HL-60/S4 (cell line): ENCODE measurements around the gene RPL28.

Source experiments
- in situ Hi-C: fragments of 300-500 bp; cut with MboI; formaldehyde crosslinking; loops from 2 replicates; pipeline ENCODE4 v1.14.3; 2022; ENCODE audit warnings: low sequenced_read_pairs

RPL28 gene

GRCh38 chr19:55385724-55386492 is at the start of gene RPL28:
Gene RPL28 (plus strand): TSS chr19:55385932. CDS start chr19:55386358, 426 bp downstream.
- in situ Hi-C loops = no loop called here

DNA sequence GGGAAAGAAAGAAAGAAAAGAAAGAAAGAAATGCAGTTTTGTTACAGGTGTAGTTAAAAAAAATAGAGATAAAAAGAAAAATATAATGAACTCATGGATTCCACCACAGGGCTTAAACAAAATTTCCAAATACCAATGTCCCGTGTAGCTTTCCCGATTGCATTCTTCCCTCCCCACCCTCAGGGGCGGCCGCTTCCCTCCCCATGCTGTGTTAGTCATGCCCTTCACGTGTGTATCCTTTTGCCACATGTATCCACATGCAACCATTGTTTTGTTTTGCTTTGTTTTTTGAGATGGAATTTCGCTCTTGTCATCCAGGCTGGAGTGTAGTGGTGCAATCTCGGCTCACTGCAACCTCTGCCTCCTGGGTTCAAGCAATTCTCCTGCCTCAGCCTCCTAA is 49.6 kb upstream of the RPL28 start:
- in situ Hi-C loops = no loop called here

- in situ Hi-C loops = no loop called here
Measured at GRCh38 chr19:55339105-55339888, 46.4 kb upstream of the RPL28 start, which contains the start of gene KMT5C. Gene KMT5C (plus strand): TSS chr19:55339876. CDS start chr19:55341937, 2,061 bp downstream.

DNA sequence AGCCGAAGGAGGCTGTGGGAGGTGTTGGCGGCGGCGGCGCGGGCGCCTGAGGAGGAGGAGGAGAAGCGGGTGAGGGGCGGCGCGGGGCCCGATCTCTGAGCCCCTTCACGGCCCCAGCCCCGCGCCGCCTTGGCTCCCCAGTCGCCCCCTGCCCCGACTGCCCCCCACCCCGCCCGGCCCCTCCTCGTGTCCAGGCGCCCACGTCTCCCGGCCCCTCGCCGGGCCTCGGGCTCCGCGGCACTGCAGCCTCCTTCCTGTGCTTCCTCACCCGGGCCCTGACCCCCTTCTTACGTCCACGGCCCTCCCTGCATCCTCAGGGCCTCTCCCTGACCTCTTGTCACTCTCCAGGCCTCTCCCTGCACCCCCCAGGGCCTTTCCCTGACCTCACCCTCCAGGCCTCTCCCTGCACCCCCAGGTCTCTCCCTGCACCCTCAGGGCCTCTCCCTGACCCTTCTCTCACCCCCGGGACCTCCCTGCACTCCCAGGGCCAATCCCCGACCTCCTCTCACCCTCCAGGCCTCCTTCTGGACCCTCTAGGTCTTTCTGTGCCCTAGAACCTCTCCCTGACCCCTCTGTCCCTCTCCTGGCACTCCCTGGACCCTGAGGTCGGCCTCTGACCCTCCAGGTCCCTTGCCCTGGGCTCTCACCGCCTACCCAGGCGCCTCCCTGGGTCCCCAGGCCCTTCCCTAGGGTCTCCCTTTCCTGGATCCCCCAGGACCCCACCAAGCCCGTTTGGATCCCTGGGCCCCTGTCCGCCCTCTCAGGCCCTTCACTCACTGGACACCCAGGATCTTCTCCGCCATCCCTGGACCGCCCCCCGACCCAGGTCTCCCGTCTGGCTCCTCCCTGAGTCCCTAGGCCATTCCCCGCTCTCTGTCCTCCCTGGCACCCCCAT is 45.6 kb upstream of the RPL28 start:
- in situ Hi-C loops = no loop called here

DNA sequence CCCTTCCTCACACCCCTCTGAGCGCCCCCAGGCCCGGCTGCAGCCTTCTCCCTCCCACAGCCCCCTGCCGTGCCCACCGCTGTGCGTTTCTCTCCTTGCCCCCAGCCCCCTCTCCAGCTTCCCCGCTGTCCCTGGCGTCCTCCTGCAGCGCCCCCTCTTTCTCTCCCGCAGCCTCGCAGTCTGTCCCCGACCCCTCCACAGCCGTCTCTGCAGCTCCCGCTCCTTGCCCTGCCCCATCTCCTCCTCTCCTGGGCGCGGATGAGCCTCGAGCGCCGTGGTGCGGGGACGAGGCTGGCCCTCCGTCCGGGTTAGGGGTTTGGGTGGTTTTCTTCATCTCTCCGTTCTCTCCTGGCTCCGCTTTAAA is 45.0 kb upstream of the RPL28 start:
- in situ Hi-C loops = no loop called here

- in situ Hi-C loops = no loop called here
Measured at GRCh38 chr19:55341171-55341588, 44.6 kb upstream of the RPL28 start.

DNA sequence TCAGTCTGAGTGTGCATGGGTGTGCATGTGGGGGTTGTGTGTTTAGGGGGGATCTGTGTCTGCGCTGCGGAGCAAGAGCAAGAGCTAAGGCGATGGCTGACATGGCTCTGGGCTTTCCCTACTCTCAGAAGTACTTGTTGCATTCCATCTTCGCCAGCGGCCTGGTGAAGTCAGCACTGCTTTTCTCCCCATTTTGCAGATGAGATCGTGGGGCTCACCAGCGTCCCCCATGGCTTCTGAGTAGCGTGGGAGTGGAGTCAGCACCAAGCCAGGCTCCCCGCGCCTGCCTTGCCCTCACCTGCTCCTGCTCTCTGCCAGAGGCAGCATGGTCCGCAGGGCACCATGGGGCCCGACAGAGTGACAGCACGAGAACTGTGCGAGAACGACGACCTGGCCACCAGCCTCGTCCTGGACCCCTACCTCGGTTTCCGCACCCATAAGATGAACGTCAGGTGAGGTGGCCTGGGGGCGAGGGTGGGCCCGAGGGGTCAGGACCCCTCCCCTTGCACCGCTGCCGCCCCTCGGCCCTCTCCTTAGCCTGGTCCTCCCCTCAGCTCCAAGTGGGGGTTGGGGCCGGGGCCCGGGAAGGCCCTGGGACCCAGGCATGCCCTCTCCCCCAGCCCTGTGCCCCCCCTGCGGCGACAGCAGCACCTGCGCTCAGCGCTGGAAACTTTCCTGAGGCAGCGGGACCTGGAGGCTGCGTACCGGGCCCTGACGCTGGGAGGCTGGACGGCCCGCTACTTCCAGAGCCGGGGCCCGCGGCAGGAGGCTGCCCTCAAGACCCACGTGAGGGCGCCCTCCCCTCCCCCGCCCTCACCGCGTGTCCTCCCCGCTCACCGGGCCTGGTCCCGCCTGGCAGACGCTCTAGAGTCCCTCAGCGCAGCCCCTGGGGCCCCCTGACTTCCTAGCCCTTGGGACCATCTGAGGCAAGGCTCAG is 43.9 kb upstream of the RPL28 start:
- in situ Hi-C loops = no loop called here

DNA sequence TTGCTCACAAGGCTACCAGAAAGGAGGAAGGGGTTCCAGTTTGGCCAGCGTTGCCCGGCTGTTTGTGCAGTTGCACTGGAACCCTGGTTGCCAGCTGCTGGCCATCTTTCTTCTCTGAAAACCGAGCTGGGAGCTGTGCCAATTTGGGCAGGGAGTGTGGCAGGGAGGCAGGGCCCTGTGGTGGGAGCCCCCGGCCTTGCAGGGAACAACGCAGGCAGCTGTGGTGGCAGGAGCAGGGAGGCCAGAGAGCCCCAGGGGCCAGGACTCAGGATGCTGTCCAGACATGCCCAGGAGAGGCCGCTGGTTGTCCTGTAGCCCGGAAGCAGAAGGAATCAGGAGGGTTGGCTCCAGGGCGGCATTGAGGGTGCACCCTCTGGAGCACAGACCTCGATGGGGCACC is 41.3 kb upstream of the RPL28 start:
- in situ Hi-C loops = no loop called here

- in situ Hi-C loops = no loop called here
Measured at GRCh38 chr19:55345101-55345817, 40.5 kb upstream of the RPL28 start.

- in situ Hi-C loops = no loop called here
Measured at GRCh38 chr19:55345818-55346724, 39.7 kb upstream of the RPL28 start.

DNA sequence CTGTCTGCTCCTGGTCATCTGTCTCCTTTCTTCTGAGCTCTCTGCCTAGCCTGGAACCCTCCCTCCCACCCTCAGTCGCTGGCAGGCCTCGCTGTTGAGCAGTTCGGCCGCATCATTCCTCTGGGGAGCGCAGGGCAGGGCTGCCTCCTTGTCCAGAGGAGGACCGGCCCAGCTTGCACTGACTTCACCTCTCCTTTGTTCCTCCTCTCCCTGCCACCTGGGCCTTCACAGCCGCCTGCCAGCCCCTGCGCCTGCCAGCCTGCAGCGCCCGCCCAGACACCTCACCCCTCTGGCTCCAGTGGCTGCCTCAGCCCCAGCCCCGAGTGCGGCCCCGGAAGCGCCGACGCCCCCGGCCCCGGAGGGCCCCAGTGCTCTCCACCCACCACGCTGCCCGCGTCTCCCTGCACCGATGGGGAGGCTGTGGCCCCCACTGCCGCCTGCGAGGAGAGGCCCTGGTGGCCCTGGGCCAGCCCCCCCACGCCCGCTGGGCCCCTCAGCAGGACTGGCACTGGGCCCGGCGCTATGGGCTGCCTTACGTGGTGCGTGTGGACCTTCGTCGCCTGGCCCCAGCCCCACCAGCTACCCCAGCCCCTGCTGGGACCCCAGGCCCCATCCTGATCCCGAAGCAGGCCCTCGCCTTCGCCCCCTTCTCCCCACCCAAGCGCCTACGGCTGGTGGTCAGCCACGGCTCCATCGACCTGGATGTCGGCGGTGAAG is 38.8 kb upstream of the RPL28 start:
- in situ Hi-C loops = no loop called here

DNA sequence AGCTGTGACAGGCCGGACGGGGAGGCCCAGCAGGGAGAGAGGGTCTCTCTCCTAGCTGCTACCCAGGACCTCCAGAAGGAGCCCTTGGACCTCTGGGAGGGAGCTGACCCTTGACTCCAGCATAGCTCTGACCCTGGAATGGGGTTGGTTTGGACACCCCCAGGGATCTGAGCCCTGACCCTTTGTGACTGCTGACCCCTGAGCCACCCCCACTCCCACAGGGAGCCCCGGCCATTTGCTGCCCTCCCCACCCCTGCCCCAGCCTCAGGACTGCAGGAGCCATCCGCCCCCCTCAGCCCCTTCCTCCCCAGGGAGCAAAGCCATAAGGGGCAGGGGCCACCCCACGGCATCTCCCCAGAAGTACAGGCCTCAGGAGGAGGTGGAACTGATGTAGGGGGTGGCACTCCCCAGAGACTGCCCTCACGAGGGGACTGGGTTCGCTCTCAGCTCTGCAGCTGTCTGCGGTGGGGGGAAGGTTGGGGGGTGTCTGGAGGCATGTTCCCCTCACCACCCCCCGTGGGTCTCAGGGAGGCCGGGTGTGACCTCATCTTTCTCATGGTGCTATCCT is 38.2 kb upstream of the RPL28 start:
- in situ Hi-C loops = no loop called here

DNA sequence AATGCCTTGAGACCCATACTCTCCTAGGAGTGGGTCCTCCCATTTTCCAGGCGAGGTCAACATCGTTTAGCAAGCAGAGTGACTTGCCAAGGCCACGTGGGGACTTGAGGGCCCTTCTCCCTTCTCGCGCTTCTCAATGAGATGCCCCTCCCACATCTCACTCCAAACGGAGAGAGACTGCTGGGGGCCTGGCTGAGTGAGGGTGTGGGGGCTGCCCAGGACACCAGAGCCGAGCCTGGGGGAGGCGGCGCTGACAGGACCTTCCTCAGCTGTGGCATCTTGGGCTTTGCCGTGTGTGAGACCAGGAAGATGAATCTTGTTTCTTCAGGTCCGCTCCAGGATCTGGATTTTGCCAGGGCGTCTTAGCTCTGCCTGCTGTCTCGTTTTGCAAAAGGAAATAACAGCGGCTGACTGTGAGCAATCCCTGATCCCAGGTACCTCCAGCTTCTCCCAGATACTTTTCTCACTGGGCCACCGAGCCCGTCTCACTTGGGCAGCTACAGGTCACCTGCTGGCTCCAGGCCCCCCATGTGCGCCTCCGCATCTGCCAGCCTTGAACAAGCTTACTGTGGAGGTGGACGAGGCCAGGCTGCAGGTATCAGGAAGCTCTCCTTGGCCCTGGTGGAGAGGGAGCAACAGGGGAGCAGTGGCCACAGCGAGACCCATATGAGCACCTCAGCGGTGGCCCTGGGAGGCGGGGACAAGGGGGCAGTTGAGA is 37.3 kb upstream of the RPL28 start:
- in situ Hi-C loops = no loop called here

GRCh38 chr19:55350620-55351315 is 35.0 kb upstream of the RPL28 start:
- in situ Hi-C loops = no loop called here

GRCh38 chr19:55352040-55352439 is 33.7 kb upstream of the RPL28 start:
- in situ Hi-C loops = no loop called here

GRCh38 chr19:55352549-55353145 is 33.1 kb upstream of the RPL28 start:
- in situ Hi-C loops = no loop called here
